HepG2 (cell line): ENCODE results near the gene ARHGEF7. TPM values are rescaled to one million over a fixed set of nuclear protein-coding genes. Genes with fewer than 3 reads are reported as not detected.

Experiments used
- HES4 ChIP-seq: sonication (generic); formaldehyde crosslinking; IDR thresholded peaks from 2 replicates; pipeline ENCODE4 v1.9.0; 2021; ENCODE audit warnings: mild to moderate bottlenecking, missing genetic modification reagents, borderline replicate concordance
- HMG20A ChIP-seq: IDR thresholded peaks from 2 replicates; pipeline ENCODE4 v1.6.1; 2016; ENCODE audit warnings: borderline replicate concordance
- HOXA9 ChIP-seq: sonication (generic); formaldehyde crosslinking; IDR thresholded peaks from 2 replicates; pipeline ENCODE4 v1.8.1; 2022; ENCODE audit warnings: missing genetic modification reagents, mild to moderate bottlenecking, moderate library complexity, borderline replicate concordance
- KDM1A ChIP-seq: IDR thresholded peaks from 2 replicates; pipeline ENCODE4 v1.6.1; 2016; ENCODE audit warnings: missing compliant biosample characterization
- PTBP1 ChIP-seq: fragments of 200-400 bp; formaldehyde crosslinking; IDR thresholded peaks from 2 replicates; pipeline ENCODE4 v1.6.1; 2018; ENCODE audit warnings: low read length, low read depth; ENCODE audit not compliant: poor library complexity, severe bottlenecking
- SKI ChIP-seq: fragments of 450-650 bp; IDR thresholded peaks from one replicate; pipeline ENCODE4 v1.6.1; 2018; ENCODE audit warnings: mild to moderate bottlenecking; ENCODE audit not compliant: partially characterized antibody
- ZNF274 ChIP-seq: sonication (generic); formaldehyde crosslinking; IDR thresholded peaks from 2 replicates; pipeline ENCODE4 v1.5.1; 2020; ENCODE audit warnings: mild to moderate bottlenecking, missing genetic modification reagents
- ZNF333 ChIP-seq: sonication (generic); formaldehyde crosslinking; IDR thresholded peaks from 2 replicates; pipeline ENCODE4 v1.4.0; 2020; ENCODE audit warnings: mild to moderate bottlenecking, missing genetic modification reagents, borderline replicate concordance
- ZNF335 ChIP-seq: sonication (generic); formaldehyde crosslinking; IDR thresholded peaks from 2 replicates; pipeline ENCODE4 v1.4.0; 2020; ENCODE audit warnings: missing genetic modification reagents
- ZNF33B ChIP-seq: sonication (generic); formaldehyde crosslinking; IDR thresholded peaks from 2 replicates; pipeline ENCODE4 v1.5.1; 2020; ENCODE audit warnings: mild to moderate bottlenecking, missing genetic modification reagents
- ZNF546 ChIP-seq: sonication (generic); formaldehyde crosslinking; conservative IDR thresholded peaks from 2 replicates; pipeline ENCODE4 v1.8.1; 2023; ENCODE audit warnings: mild to moderate bottlenecking, missing genetic modification reagents
- polyA plus RNA-seq, 8 experiments: library from polyadenylated mRNA; depleted of rRNA in 3 of 8; stranded (reverse) in 7 of 8; unstranded in 1 of 8; fragments of >200 nt; fragmentation: Illumina TruSeq in 4 of 8; extraction: Trizol in 4 of 8; gene quantifications; 2 replicates each; pipeline versions ENCODE4 v1.2.1 to v1.2.3, GENCODE V29; 2011 to 2016; ENCODE audit warnings: low read depth in 4 of 8, missing spikeins in 1 of 8, mixed read lengths in 1 of 8; ENCODE audit not compliant: insufficient read depth in 1 of 8
- total RNA-seq, 5 experiments: library from RNA; depleted of rRNA; stranded (reverse); fragments of >200 nt; fragmentation: Illumina TruSeq; extraction: Trizol; gene quantifications; 2 replicates each; pipeline ENCODE4 v1.2.3, GENCODE V29; 2016; ENCODE audit warnings: low read depth in 1 of 5
- TF ChIP-seq, protein P1 (sequence below): sonication (generic); formaldehyde crosslinking; IDR thresholded peaks from 2 replicates; pipeline ENCODE4 v1.4.0; 2020; ENCODE audit warnings: mild to moderate bottlenecking, missing genetic modification reagents

ARHGEF7 gene
- total and polyA plus RNA-seq, 2 of the 13 experiments (the other 11 are each of a cell fraction or from before 2014, with no cell fraction given): 15.7 to 22.3 TPM

DNA sequence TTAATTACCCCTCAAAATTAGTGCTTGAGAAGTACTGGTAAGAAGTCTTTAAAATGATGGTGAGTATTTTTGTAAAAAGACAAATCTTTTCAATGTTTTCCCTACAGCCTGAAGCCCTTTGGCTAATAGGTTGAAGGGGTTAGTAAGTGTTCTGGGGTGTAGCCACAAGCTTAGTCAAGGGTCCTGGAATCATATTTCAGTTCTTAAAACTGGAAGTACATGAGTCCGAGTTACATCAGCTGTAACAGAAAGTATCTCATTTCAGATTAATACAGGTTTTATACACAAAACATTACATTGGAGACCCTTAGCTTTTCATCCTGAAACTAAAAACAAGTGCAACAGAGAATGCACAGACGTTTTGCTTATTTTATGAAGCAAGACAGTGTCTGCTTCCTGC, 152.7 kb downstream of the ARHGEF7 start (continued):
- TF ChIP-seq KDM1A (CRISPR knock-in tag) (no peak), SKI (no peak), ZNF335 (CRISPR knock-in tag) (no peak), PTBP1 (no peak), ZNF546 (CRISPR knock-in tag) (no peak), ZNF274 (no peak), ZNF333 (CRISPR knock-in tag) (no peak), ZNF33B (no peak), HES4 (CRISPR knock-in tag) (no peak), HOXA9 (no peak), HMG20A (CRISPR knock-in tag) (no peak)
- TF ChIP-seq, protein P1, sequence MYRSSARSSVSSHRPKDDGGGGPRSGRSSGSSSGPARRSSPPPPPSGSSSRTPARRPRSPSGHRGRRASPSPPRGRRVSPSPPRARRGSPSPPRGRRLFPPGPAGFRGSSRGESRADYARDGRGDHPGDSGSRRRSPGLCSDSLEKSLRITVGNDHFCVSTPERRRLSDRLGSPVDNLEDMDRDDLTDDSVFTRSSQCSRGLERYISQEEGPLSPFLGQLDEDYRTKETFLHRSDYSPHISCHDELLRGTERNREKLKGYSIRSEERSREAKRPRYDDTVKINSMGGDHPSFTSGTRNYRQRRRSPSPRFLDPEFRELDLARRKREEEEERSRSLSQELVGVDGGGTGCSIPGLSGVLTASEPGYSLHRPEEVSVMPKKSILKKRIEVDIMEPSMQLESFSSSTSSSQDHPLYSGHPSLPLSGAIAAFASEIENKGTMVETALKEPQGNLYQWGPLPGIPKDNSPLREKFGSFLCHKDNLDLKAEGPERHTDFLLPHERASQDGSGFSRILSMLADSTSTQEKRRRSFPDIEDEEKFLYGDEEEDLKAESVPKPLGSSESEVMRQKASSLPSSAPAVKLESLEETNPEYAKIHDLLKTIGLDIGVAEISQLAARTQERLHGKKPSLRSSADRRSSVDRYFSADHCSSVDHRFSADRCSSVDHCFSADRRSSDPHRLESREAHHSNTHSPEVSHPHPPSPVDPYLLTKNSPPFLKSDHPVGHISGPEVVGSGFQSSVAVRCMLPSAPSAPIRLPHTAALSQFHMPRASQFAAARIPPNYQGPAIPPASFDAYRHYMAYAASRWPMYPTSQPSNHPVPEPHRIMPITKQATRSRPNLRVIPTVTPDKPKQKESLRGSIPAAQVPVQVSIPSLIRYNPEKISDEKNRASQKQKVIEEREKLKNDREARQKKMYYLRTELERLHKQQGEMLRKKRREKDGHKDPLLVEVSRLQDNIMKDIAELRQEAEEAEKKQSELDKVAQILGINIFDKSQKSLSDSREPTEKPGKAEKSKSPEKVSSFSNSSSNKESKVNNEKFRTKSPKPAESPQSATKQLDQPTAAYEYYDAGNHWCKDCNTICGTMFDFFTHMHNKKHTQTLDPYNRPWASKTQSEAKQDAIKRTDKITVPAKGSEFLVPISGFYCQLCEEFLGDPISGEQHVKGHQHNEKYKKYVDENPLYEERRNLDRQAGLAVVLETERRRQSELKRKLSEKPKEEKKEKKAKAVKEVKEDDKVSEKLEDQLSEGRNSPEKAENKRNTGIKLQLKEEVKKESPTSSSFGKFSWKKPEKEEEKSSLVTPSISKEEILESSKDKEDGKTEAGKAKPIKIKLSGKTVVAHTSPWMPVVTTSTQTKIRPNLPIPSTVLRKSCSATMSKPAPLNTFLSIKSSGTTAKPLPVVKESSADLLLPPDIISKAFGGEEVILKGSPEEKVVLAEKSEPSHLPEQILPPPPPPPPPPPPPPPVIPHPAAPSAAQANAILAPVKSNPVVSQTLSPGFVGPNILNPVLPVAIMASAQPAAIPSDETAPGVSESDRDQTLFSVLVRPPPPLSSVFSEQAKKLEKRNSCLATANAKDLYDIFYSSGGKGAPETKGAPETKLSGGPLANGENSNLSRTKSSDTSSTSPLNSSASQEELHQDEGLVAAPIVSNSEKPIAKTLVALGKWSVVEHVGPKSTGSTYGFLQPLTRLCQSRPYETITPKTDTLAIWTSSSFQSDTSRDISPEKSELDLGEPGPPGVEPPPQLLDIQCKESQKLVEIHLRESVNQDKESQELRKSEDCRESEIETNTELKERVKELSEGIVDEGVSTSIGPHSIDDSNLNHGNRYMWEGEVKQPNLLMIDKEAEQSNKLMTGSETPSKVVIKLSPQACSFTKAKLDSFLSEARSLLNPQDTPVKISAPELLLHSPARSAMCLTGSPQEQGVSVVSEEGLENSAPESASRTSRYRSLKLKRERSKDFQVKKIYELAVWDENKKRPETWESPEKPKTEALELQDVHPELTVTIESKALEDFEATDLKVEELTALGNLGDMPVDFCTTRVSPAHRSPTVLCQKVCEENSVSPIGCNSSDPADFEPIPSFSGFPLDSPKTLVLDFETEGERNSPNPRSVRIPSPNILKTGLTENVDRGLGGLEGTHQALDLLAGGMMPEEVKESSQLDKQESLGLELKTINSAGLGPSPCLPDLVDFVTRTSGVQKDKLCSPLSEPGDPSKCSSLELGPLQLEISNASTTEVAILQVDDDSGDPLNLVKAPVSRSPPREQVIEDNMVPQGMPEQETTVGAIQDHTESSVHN (CRISPR knock-in tag): no peak
